ENCODE data around the gene FAXDC2.

DNA sequence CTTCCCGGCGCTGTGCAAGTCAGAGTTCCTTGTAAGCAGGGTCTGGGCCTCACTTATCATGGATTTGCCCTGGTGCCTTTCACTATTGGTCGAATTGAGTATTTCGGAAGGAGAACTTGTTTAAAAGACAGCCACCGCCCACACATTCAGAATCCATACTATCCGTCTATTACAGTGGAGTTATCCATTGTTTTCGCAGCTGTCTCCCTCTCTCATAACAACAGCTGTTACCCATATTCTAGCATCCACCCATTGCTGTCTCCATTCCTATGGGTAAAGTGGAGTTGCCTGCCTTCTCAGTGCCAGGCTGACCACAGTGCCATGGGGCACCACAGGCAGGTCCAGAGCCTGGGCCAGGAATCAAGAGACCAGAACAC lies 20.2 kb downstream of the FAXDC2 start:
- TF ChIP-seq, protein P1, sequence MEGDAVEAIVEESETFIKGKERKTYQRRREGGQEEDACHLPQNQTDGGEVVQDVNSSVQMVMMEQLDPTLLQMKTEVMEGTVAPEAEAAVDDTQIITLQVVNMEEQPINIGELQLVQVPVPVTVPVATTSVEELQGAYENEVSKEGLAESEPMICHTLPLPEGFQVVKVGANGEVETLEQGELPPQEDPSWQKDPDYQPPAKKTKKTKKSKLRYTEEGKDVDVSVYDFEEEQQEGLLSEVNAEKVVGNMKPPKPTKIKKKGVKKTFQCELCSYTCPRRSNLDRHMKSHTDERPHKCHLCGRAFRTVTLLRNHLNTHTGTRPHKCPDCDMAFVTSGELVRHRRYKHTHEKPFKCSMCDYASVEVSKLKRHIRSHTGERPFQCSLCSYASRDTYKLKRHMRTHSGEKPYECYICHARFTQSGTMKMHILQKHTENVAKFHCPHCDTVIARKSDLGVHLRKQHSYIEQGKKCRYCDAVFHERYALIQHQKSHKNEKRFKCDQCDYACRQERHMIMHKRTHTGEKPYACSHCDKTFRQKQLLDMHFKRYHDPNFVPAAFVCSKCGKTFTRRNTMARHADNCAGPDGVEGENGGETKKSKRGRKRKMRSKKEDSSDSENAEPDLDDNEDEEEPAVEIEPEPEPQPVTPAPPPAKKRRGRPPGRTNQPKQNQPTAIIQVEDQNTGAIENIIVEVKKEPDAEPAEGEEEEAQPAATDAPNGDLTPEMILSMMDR (IDR thresholded peaks at IDR 0.05; ENCODE audit: insufficient read depth, low read depth, low read length) = no peak
- TF ChIP-seq EZH2 (IDR thresholded peaks at IDR 0.05; ENCODE audit: insufficient read depth, low read length) = no peak
